ENCODE data around the gene AP5B1. TPM values are rescaled to one million over a fixed set of nuclear protein-coding genes. Genes with fewer than 3 reads are reported as not detected.

AP5B1 gene
- total RNA-seq, 2 experiments from 2014 or later: 30.9 to 31.1 TPM

DNA sequence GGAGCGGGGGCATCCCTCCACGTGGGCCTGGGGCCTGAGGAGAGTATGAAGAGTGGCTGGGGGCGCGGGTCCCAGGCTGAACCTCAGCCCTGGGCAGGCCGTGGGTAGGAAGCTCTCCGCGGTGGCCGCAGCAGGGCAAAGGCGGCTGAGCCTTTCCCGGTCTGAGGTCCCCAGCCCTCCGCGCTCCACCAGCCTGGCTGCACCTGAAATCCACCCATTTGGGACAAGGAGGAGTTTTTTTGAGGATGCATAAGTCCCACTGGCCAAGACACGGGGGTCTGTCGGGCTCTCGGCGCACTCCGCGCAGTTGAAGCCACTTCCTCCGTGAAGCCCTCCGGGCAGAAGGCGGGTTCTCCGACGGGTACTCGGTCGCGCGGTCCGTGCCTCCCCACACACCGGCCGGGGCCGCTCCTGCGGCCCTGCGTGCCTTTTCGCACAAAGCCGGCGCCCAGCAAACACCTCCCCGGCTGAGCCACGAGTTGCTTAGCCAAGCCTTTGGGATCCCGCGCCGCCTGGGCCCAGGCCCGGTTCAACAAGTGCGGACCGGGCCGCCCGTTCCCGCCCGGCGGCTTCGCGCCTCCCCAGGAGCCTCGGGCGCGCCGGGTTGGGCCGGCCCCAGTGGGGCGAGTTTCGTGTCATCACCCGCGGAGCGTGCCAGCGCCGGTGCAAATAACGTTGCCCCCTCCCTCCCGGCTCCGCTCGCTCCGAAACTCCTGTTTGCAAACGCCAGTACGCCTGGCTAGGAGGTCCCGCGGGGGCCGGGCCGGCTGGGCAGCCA, 5.4 kb upstream of the AP5B1 start:
- intact Hi-C loops (cut with micrococcal nuclease): no loop called here
- CTCF ChIA-PET: no interaction called here

DNA sequence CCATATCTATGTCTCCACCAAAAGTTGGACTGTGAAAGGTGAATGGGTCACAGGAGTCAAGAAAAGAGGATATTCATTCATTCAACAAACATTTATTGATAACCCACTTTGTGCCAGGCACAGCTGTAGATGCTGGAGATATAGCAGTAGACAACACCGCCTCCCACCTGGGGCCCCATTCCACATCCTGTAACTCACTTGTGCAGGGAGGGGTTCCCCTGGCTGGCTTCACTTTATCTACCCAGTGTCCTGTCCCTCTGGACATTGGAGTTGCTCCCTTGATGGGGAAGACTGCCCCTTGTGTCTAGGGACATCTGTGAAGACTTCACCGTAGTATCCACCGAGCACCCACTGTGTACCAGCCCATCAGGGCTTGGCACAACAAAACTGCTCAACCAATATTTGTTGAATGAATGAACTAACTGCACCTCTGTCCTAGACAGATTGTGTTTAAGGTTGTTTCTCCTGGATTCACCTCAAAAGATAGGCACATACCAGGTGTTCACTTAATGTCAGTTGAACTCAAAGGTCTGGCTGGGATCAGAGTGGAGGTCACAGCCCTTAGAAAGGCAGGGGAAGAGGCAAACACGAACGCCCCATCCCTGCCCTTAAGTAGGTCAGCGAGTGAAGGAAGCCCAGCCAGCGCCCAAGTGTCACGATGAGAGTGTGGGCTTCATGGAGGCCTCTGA, 4.7 kb upstream of the AP5B1 start:
- Mint-ChIP-seq H3K9me3 (no peaks in the 10 kb centered on the region), H3K27ac (peak overlapping the region; percentile 2), H3K4me1 (ENCODE audit: low read depth) (peaks cover 22% of the 10 kb centered on the region), H3K27me3 (peaks cover 36% of the 10 kb centered on the region), H3K4me3 (peak overlapping the region; percentile 37), H3K36me3 (ENCODE audit: low read depth) (no peaks in the 10 kb centered on the region)
- TF ChIP-seq, protein P1, sequence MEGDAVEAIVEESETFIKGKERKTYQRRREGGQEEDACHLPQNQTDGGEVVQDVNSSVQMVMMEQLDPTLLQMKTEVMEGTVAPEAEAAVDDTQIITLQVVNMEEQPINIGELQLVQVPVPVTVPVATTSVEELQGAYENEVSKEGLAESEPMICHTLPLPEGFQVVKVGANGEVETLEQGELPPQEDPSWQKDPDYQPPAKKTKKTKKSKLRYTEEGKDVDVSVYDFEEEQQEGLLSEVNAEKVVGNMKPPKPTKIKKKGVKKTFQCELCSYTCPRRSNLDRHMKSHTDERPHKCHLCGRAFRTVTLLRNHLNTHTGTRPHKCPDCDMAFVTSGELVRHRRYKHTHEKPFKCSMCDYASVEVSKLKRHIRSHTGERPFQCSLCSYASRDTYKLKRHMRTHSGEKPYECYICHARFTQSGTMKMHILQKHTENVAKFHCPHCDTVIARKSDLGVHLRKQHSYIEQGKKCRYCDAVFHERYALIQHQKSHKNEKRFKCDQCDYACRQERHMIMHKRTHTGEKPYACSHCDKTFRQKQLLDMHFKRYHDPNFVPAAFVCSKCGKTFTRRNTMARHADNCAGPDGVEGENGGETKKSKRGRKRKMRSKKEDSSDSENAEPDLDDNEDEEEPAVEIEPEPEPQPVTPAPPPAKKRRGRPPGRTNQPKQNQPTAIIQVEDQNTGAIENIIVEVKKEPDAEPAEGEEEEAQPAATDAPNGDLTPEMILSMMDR (IDR thresholded peaks at IDR 0.05): no peak
- intact Hi-C loops (cut with micrococcal nuclease): no loop called here
- DNase-seq (peak; percentile 67), ATAC-seq (no peak)
- POLR2A ChIA-PET: interaction anchor here (1.3 kb wide), 1 partner anchor 10 kb away, joined by 5 read pairs; no protein-coding TSS in a partner anchor
- CTCF ChIA-PET: interaction anchor here (1.1 to 2.9 kb wide), 7 partner anchors 15 to 204 kb away, joined by 3 to 14 read pairs (median 6); partner anchors contain the start of genes CCDC85B and KAT5

More for the DNA sequence above, 5.4 kb upstream of the AP5B1 start:
- POLR2A ChIA-PET: no interaction called here
- H3K9me3 Mint-ChIP-seq: no peaks in the 10 kb centered on the region
- no peak overlapping the region for H3K27ac Mint-ChIP-seq
- H3K4me1 Mint-ChIP-seq (ENCODE audit: low read depth): peaks cover 25% of the 10 kb centered on the region
- TF ChIP-seq, protein P1 (IDR thresholded peaks at IDR 0.05): no peak
- H3K36me3 Mint-ChIP-seq (ENCODE audit: low read depth): no peaks in the 10 kb centered on the region
- DNase-seq: no peak
- ATAC-seq: no peak
- peak overlapping the region; percentile 37 for H3K4me3 Mint-ChIP-seq
- peaks cover 42% of the 10 kb centered on the region for H3K27me3 Mint-ChIP-seq

DNA sequence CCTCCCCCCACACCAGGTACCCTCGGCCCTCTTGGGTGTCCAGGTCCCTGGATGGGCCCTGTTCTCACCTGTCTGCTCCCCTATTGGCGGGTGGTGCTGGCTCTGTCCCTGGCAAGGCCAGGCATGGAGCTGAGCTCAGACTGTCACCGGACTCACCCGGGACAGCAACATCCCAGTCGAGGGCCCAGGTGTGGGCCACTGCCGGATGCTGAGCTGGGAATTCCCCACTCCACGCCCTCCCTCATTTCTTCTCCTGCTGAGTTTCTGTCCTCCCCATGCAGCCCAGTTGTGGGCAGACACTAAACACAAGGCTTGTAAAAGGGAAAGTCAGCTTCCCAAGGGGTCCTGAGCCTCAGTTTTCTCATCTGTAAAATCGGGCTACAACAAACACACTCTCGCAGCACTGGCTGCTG, 2.0 kb upstream of the AP5B1 start:
- Mint-ChIP-seq H3K27me3 (peaks cover 20% of the 10 kb centered on the region), H3K9me3 (no peaks in the 10 kb centered on the region), H3K4me1 (ENCODE audit: low read depth) (peaks cover 21% of the 10 kb centered on the region), H3K36me3 (ENCODE audit: low read depth) (peaks cover 6% of the 10 kb centered on the region), H3K4me3 (no peak overlapping the region), H3K27ac (no peak overlapping the region)
- intact Hi-C loops (cut with micrococcal nuclease): no loop called here
- ChIA-PET POLR2A (interaction anchor here (2.0 kb wide), 1 partner anchor 63 kb away, joined by 6 read pairs; the partner anchor contains the start of gene RNASEH2C), CTCF (interaction anchor here (0.7 to 2.9 kb wide), 8 partner anchors 8 to 76 kb away, joined by 3 to 14 read pairs (median 3); no protein-coding TSS in a partner anchor)
- no peak for DNase-seq
- TF ChIP-seq, protein P1 (IDR thresholded peaks at IDR 0.05): no peak
- ATAC-seq: no peak

DNA sequence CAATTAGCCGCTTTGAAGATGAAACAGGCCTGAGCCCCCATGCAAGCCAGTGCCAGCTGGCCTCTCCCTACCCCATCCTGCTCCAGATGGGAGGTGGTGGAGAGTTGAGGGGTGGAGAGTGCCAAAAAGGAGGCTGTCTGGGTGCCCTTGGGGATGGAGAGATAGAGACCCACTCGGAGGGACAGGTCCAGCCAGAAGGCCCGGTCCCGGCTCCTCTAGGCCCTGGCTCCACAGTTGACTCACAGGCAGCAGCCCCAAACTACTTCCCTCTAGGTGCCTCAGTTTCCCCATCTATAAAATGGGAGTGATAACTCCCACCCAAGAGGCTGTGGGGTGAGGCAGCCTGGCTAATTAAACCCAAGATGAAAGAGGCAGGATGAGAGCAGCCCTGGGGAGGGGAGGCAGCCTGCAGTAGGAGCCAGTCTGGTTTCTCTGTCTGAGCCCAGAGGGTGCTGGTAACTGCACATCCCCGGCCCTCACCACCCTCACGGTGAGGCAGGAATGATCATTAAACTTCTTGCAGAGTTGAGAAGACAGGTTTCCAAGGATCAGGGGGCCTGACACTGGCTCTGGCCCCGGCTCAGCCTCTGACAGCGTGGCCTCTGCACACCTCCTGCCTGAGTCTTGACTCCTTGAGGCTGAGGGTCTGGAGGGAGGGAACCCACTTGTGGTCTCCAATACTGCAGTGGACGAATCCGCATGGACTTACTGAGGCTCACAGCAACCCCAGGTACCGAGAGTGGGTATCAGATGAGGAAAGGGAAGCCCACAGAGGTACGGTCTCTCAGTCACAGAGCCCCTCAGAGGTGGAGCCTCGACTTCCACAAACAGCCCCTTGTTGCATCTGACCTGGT, 1.4 kb upstream of the AP5B1 start:
- DNase-seq: no peak
- H3K36me3 Mint-ChIP-seq (ENCODE audit: low read depth): peaks cover 11% of the 10 kb centered on the region
- intact Hi-C loops (cut with micrococcal nuclease): loop anchor here (2.0 kb wide), 1 partner anchor 37 kb away; no protein-coding TSS in a partner anchor
- ATAC-seq: no peak
- TF ChIP-seq, protein P1 (IDR thresholded peaks at IDR 0.05): no peak
- POLR2A ChIA-PET: interaction anchor here (2.5 kb wide), 1 partner anchor 9 kb away, joined by 14 read pairs; no protein-coding TSS in a partner anchor
- no peak overlapping the region for H3K27ac Mint-ChIP-seq
- no peaks in the 10 kb centered on the region for H3K9me3 Mint-ChIP-seq
- H3K4me1 Mint-ChIP-seq (ENCODE audit: low read depth): peaks cover 22% of the 10 kb centered on the region
- peak overlapping the region; percentile 29 for H3K4me3 Mint-ChIP-seq
- H3K27me3 Mint-ChIP-seq: peaks cover 19% of the 10 kb centered on the region
- CTCF ChIA-PET: interaction anchor here (0.8 to 4.1 kb wide), 11 partner anchors 9 to 107 kb away, joined by 3 to 85 read pairs (median 4); partner anchors contain the start of genes CCDC85B and FIBP
